Neural cell (in vitro differentiated cells): ENCODE measurements around the gene MTMR12.

ENCODE experiments used
- EP300 ChIP-seq: fragments of 450-650 bp; conservative IDR thresholded peaks from 2 replicates; pipeline ENCODE4 v1.6.1; 2014; ENCODE audit warnings: antibody characterized with exemption, mild to moderate bottlenecking, moderate library complexity; ENCODE audit not compliant: poor library complexity, severe bottlenecking
- MXI1 ChIP-seq: fragments of 450-650 bp; conservative IDR thresholded peaks from 2 replicates; pipeline ENCODE4 v1.6.1; 2014; ENCODE audit warnings: antibody characterized with exemption, mild to moderate bottlenecking; ENCODE audit not compliant: poor library complexity, severe bottlenecking
- RAD21 ChIP-seq: fragments of 450-650 bp; conservative IDR thresholded peaks from 2 replicates; pipeline ENCODE4 v1.6.1; 2014; ENCODE audit warnings: antibody characterized with exemption, mild to moderate bottlenecking, moderate library complexity
- SMC3 ChIP-seq: fragments of 450-650 bp; conservative IDR thresholded peaks from 2 replicates; pipeline ENCODE4 v1.6.1; 2014; ENCODE audit warnings: antibody characterized with exemption, mild to moderate bottlenecking, moderate library complexity; ENCODE audit not compliant: poor library complexity
- TF ChIP-seq, protein P1 (sequence below): fragments of 450-650 bp; IDR thresholded peaks from 2 replicates; pipeline ENCODE4 v1.5.1; 2014; ENCODE audit warnings: antibody characterized with exemption, mild to moderate bottlenecking, moderate library complexity; ENCODE audit not compliant: poor library complexity, severe bottlenecking

DNA sequence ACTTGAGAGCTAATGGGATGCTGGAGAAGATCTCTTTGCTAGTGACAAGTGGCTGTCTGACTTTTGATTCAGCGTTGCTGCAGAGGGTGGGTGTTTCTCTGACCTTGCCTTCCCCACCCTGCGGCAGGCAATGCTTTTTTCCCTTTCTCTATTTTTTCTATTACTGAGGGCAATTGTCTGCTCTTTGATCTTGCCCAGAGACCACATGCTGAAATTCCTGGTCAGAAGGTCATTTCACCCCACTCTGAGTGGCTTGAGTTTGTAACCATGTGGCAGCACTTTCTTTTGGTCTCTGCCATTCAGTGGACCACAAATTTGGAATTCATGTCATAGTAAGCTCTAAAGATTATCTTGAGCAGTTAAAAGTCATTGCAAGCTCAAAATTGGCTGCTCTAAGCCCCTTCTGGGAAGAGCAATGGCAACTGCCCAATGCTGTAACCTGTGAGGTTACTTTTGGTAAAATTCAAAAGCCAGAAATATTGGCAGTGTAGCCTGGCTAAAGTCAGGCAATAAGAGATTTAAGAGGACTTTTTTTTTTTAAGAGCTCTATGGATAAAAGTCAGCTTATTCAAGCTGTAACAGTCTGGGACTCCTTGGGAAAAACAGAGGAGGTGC lies 30.4 kb upstream of the MTMR12 start:
- TF ChIP-seq, protein P1, sequence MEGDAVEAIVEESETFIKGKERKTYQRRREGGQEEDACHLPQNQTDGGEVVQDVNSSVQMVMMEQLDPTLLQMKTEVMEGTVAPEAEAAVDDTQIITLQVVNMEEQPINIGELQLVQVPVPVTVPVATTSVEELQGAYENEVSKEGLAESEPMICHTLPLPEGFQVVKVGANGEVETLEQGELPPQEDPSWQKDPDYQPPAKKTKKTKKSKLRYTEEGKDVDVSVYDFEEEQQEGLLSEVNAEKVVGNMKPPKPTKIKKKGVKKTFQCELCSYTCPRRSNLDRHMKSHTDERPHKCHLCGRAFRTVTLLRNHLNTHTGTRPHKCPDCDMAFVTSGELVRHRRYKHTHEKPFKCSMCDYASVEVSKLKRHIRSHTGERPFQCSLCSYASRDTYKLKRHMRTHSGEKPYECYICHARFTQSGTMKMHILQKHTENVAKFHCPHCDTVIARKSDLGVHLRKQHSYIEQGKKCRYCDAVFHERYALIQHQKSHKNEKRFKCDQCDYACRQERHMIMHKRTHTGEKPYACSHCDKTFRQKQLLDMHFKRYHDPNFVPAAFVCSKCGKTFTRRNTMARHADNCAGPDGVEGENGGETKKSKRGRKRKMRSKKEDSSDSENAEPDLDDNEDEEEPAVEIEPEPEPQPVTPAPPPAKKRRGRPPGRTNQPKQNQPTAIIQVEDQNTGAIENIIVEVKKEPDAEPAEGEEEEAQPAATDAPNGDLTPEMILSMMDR: no peak
- TF ChIP-seq EP300 (no peak), RAD21 (no peak), MXI1 (no peak), SMC3 (no peak)
